ENCODE results near the gene CCDC15. TPM values are rescaled to one million over a fixed set of nuclear protein-coding genes. Genes with fewer than 3 reads are reported as not detected.

CCDC15 gene
- total and polyA plus RNA-seq, 2 donors (not counting 1 experiment from before 2014, with no cell fraction given), result 0.31 to 1.8 TPM

DNA sequence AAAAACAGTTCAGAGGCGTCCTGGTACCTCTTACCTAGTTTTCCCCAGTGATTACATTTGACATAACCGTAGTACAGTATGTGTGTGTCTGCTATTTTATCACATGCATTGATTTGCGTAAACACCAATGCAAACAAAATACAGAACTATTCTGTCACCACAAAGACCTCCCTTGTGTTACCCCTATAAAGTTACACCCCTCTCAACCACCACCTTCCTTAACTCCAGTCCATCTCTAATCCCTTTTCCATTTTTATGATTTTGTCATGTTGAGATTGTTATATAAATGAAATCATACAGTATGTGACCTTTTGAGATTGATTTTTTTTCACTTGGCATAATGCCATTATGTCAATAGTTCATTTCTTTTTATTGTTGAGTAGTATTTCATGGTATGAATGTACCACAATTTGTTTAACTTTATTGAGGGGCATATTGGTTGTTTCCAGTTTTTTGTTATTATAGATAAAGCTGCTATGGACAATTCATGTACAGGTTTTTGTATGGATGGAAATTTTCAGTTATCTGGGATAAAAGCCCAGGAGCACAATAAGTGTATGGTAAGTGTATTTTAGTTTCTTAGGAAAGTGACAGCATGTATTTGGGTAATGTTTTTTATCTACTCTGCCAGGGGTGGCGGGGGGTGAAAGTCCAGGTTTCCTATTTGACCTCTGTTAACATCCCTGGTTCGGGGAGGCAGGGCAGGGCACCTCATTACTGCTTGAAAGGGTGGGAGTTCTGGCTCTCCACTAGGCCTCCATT is 103.1 kb downstream of the CCDC15 start:
- Histone ChIP-seq H3K27ac (ENCODE audit: low read length in 2 of 2) (no peak overlapping the region), H3K9me3 (ENCODE audit: control extremely low read depth in 1 of 3, control insufficient read depth in 2 of 3, insufficient read depth in 1 of 3, low read length in 2 of 3) (no peaks in the 10 kb centered on the region), H3K4me1 (ENCODE audit: control insufficient read depth in 2 of 2, insufficient read depth in 2 of 2, low read length in 2 of 2) (no peaks in the 10 kb centered on the region), H3K9ac (ENCODE audit: low read length) (no peak overlapping the region), H3K27me3 (replicated peaks in 1 of 4; ENCODE audit: control extremely low read depth in 1 of 4, control insufficient read depth in 3 of 4, insufficient read depth in 4 of 4, low read length in 3 of 4) (peaks cover 0 to 3% (median 0%) of the 10 kb centered on the region in 4 experiments), H3K4me2 (replicated peaks; ENCODE audit: low read depth, low read length, poor library complexity, severe bottlenecking) (no peak overlapping the region), H3K79me2 (ENCODE audit: control insufficient read depth, insufficient read depth, low read length) (no peaks in the 10 kb centered on the region), H3K36me3 (replicated peaks in 1 of 2; ENCODE audit: control extremely low read depth in 1 of 2, control insufficient read depth in 1 of 2, extremely low read depth in 1 of 2, insufficient read depth in 2 of 2, low read length in 1 of 2) (no peaks in the 10 kb centered on the region), H2AFZ (ENCODE audit: insufficient read depth, low read depth, low read length, poor library complexity, severe bottlenecking) (no peak overlapping the region), H3K4me3 (ENCODE audit: control extremely low read depth in 1 of 5, extremely low read depth in 1 of 5, insufficient read depth in 1 of 5, low read depth in 2 of 5, low read length in 4 of 5) (no peak overlapping the region), H4K20me1 (ENCODE audit: control insufficient read depth, insufficient read depth, low read length, poor library complexity, severe bottlenecking) (no peaks in the 10 kb centered on the region)
- ChIA-PET POLR2A (no interaction called here), CTCF (no interaction called here)
- no peak for ATAC-seq (ENCODE audit: low read depth)
- TF ChIP-seq, protein P1, sequence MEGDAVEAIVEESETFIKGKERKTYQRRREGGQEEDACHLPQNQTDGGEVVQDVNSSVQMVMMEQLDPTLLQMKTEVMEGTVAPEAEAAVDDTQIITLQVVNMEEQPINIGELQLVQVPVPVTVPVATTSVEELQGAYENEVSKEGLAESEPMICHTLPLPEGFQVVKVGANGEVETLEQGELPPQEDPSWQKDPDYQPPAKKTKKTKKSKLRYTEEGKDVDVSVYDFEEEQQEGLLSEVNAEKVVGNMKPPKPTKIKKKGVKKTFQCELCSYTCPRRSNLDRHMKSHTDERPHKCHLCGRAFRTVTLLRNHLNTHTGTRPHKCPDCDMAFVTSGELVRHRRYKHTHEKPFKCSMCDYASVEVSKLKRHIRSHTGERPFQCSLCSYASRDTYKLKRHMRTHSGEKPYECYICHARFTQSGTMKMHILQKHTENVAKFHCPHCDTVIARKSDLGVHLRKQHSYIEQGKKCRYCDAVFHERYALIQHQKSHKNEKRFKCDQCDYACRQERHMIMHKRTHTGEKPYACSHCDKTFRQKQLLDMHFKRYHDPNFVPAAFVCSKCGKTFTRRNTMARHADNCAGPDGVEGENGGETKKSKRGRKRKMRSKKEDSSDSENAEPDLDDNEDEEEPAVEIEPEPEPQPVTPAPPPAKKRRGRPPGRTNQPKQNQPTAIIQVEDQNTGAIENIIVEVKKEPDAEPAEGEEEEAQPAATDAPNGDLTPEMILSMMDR (IDR thresholded peaks at IDR 0.05), result no peak
- TF ChIP-seq EZH2 (IDR thresholded peaks at IDR 0.05; ENCODE audit: borderline replicate concordance, insufficient read depth, low read depth, low read length, poor library complexity, severe bottlenecking), result no peak
- 96% methylated on average over 3 of the region's 5 CpGs for WGBS (ENCODE audit: insufficient coverage)
- no peaks in the 10 kb centered on the region for H3K9me3 Mint-ChIP-seq (ENCODE audit: insufficient read depth)
- no peak overlapping the region for H3K27ac Mint-ChIP-seq
- no peaks in the 10 kb centered on the region for H3K4me1 Mint-ChIP-seq
- intact Hi-C loops (cut with micrococcal nuclease), result no loop called here
- DNase-seq, result no peak
- no peaks in the 10 kb centered on the region for H3K27me3 Mint-ChIP-seq
- H3K4me3 Mint-ChIP-seq, result no peak overlapping the region

- Histone ChIP-seq H3K27me3 (replicated peaks in 1 of 4; ENCODE audit: control extremely low read depth in 1 of 4, control insufficient read depth in 3 of 4, insufficient read depth in 4 of 4, low read length in 3 of 4) (peaks cover 0 to 4% (median 0%) of the 10 kb centered on the region in 4 experiments), H3K4me1 (ENCODE audit: control insufficient read depth in 2 of 2, insufficient read depth in 2 of 2, low read length in 2 of 2) (peaks cover 0 to 4% of the 10 kb centered on the region in 2 donors), H4K20me1 (ENCODE audit: control insufficient read depth, insufficient read depth, low read length, poor library complexity, severe bottlenecking) (no peaks in the 10 kb centered on the region), H2AFZ (ENCODE audit: insufficient read depth, low read depth, low read length, poor library complexity, severe bottlenecking) (no peak overlapping the region), H3K79me2 (ENCODE audit: control insufficient read depth, insufficient read depth, low read length) (no peaks in the 10 kb centered on the region), H3K36me3 (replicated peaks in 1 of 2; ENCODE audit: control extremely low read depth in 1 of 2, control insufficient read depth in 1 of 2, extremely low read depth in 1 of 2, insufficient read depth in 2 of 2, low read length in 1 of 2) (no peaks in the 10 kb centered on the region), H3K9ac (ENCODE audit: low read length) (no peak overlapping the region), H3K9me3 (ENCODE audit: control extremely low read depth in 1 of 3, control insufficient read depth in 2 of 3, insufficient read depth in 1 of 3, low read length in 2 of 3) (peaks cover 0 to 4% (median 0%) of the 10 kb centered on the region in 3 donors), H3K27ac (ENCODE audit: low read length in 2 of 2) (no peak overlapping the region), H3K4me2 (replicated peaks; ENCODE audit: low read depth, low read length, poor library complexity, severe bottlenecking) (no peak overlapping the region), H3K4me3 (ENCODE audit: control extremely low read depth in 1 of 5, extremely low read depth in 1 of 5, insufficient read depth in 1 of 5, low read depth in 2 of 5, low read length in 4 of 5) (no peak overlapping the region)
- TF ChIP-seq, protein P1 (IDR thresholded peaks at IDR 0.05), result no peak
- TF ChIP-seq EZH2 (IDR thresholded peaks at IDR 0.05; ENCODE audit: borderline replicate concordance, insufficient read depth, low read depth, low read length, poor library complexity, severe bottlenecking), result no peak
- ChIA-PET POLR2A (no interaction called here), CTCF (no interaction called here)
- ATAC-seq (ENCODE audit: low read depth) (no peak), DNase-seq (no peak)
- Mint-ChIP-seq H3K27ac (no peak overlapping the region), H3K4me3 (no peak overlapping the region), H3K9me3 (ENCODE audit: insufficient read depth) (no peaks in the 10 kb centered on the region), H3K27me3 (no peaks in the 10 kb centered on the region), H3K4me1 (peaks cover 4% of the 10 kb centered on the region)
- intact Hi-C loops (cut with micrococcal nuclease), result no loop called here
- 100% methylated on average over 1 of the region's 5 CpGs for WGBS (ENCODE audit: insufficient coverage)
Measured at GRCh38 chr11:125057693-125058016, 103.7 kb downstream of the CCDC15 start.

All from B cell (primary cell).